ENCODE measurements around the gene EIF4ENIF1. TPM values are rescaled to one million over a fixed set of nuclear protein-coding genes. Genes with fewer than 3 reads are reported as not detected.

EIF4ENIF1 gene
- total RNA-seq, 1 experiment from 2014 or later = 36.3 TPM

GRCh38 chr22:31449506-31449905, 40.1 kb downstream of the EIF4ENIF1 start:
- H2BK120ac ChIP-seq (ENCODE audit: low read depth, low read length, poor library complexity, severe bottlenecking) = no peak overlapping the region
- H3K27ac ChIP-seq (ENCODE audit: insufficient read length, low read depth, low read length) = no peak overlapping the region
- no CpG with 5 or more reads among the region's 4 CpGs for WGBS (ENCODE audit: extremely low coverage, insufficient read length, low lambda C conversion rate)

More at GRCh38 chr22:31449506-31449905, 40.1 kb downstream of the EIF4ENIF1 start:
- Histone ChIP-seq H3K56ac (ENCODE audit: insufficient read length, low read depth, low read length) (no peak overlapping the region), H3K4ac (ENCODE audit: low read depth, low read length) (no peak overlapping the region), H2BK12ac (ENCODE audit: insufficient read length, low read depth, low read length) (no peak overlapping the region), H3K27me3 (ENCODE audit: insufficient read depth, low read length) (no peaks in the 10 kb centered on the region), H2BK5ac (ENCODE audit: insufficient read length, low read length) (no peak overlapping the region), H3K79me1 (ENCODE audit: insufficient read depth, low read depth, low read length, poor library complexity, severe bottlenecking) (no peaks in the 10 kb centered on the region), H2AK5ac (ENCODE audit: insufficient read length, low read length) (no peak overlapping the region), H3K9me3 (ENCODE audit: control insufficient read depth, low read depth, low read length) (no peaks in the 10 kb centered on the region), H4K91ac (ENCODE audit: insufficient read length, low read depth, low read length) (no peak overlapping the region), H3K4me1 (ENCODE audit: insufficient read depth, low read length) (no peaks in the 10 kb centered on the region), H4K8ac (replicated peaks; ENCODE audit: insufficient read length, low read depth, low read length) (no peak overlapping the region), H3K18ac (ENCODE audit: insufficient read length, low read depth, low read length) (no peak overlapping the region), H3K14ac (ENCODE audit: insufficient read depth, low read length) (no peak overlapping the region), H3T11ph (ENCODE audit: low read length) (no peak overlapping the region), H3K4me2 (ENCODE audit: insufficient read depth, insufficient read length, low read length) (no peak overlapping the region), H3K23me2 (ENCODE audit: insufficient read length, low read depth, low read length, poor library complexity, severe bottlenecking) (no peaks in the 10 kb centered on the region), H2BK15ac (ENCODE audit: low read depth, low read length) (no peak overlapping the region), H4K5ac (ENCODE audit: insufficient read length, low read depth, low read length) (no peak overlapping the region), H3K23ac (ENCODE audit: insufficient read length, low read depth, low read length) (no peak overlapping the region), H3K79me2 (ENCODE audit: insufficient read depth, low read length) (no peaks in the 10 kb centered on the region), H2BK20ac (ENCODE audit: low read depth, low read length, poor library complexity, severe bottlenecking) (no peak overlapping the region), H2AFZ (ENCODE audit: low read length) (no peak overlapping the region), H3K9ac (ENCODE audit: extremely low read depth, insufficient read length, low read length) (no peak overlapping the region), H4K20me1 (ENCODE audit: control insufficient read depth, insufficient read depth, insufficient read length) (no peaks in the 10 kb centered on the region)
- Mint-ChIP-seq H3K9me3 (no peaks in the 10 kb centered on the region), H3K36me3 (ENCODE audit: insufficient read depth in 1 of 3, low read depth in 3 of 3) (peaks cover 2 to 33% (median 8%) of the 10 kb centered on the region in 3 experiments; a peak in 6 of 7 replicates), H3K4me1 (no peaks in the 10 kb centered on the region), H3K27ac (no peak overlapping the region), H3K27me3 (ENCODE audit: low read depth) (no peaks in the 10 kb centered on the region), H3K4me3 (no peak overlapping the region)
- no peak for DNase-seq
- TF ChIP-seq, protein P1, sequence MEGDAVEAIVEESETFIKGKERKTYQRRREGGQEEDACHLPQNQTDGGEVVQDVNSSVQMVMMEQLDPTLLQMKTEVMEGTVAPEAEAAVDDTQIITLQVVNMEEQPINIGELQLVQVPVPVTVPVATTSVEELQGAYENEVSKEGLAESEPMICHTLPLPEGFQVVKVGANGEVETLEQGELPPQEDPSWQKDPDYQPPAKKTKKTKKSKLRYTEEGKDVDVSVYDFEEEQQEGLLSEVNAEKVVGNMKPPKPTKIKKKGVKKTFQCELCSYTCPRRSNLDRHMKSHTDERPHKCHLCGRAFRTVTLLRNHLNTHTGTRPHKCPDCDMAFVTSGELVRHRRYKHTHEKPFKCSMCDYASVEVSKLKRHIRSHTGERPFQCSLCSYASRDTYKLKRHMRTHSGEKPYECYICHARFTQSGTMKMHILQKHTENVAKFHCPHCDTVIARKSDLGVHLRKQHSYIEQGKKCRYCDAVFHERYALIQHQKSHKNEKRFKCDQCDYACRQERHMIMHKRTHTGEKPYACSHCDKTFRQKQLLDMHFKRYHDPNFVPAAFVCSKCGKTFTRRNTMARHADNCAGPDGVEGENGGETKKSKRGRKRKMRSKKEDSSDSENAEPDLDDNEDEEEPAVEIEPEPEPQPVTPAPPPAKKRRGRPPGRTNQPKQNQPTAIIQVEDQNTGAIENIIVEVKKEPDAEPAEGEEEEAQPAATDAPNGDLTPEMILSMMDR (conservative IDR thresholded peaks at IDR 0.05) = no peak

Data from H9 (cell line).